CD4-positive, CD25-positive, alpha-beta regulatory T cell (primary cell): ENCODE data around the gene DRAXIN. TPM values are rescaled to one million over a fixed set of nuclear protein-coding genes. Genes with fewer than 3 reads are reported as not detected.
A peak's percentile ranks its signal among the peaks of the same experiment; 100 is the strongest.

ENCODE experiments used
- ATAC-seq, 2 donors: fragments of 150-1000 bp; cut with Tn5 transposase; one replicate each; pipeline ENCODE4 v1.10.0; 2021; ENCODE audit warnings: low read depth in 2 of 2, moderate number of reproducible peaks in 2 of 2, moderate library complexity in 1 of 2
- DNase-seq, 3 donors: peaks; one replicate each; pipeline versions ENCODE4 v3.0.0 to v3.0.0-alpha.2; 2012 to 2022; ENCODE audit warnings: mixed read lengths in 1 of 3
- H3K27ac ChIP-seq: one replicate; pipeline ENCODE4 v1.7.0; 2013; ENCODE audit warnings: mild to moderate bottlenecking, low read length; ENCODE audit not compliant: insufficient read depth, poor library complexity, severe bottlenecking
- H3K27me3 ChIP-seq: one replicate; pipeline ENCODE4 v1.7.0; 2013; ENCODE audit warnings: low read length; ENCODE audit not compliant: control insufficient read depth, insufficient read depth
- H3K36me3 ChIP-seq: one replicate; pipeline ENCODE4 v1.7.0; 2013; ENCODE audit warnings: mild to moderate bottlenecking, low read length, moderate library complexity; ENCODE audit not compliant: control insufficient read depth, insufficient read depth
- H3K4me1 ChIP-seq: 2 replicates; pipeline ENCODE4 v1.7.0; 2013; ENCODE audit warnings: mild to moderate bottlenecking, low read length; ENCODE audit not compliant: insufficient read depth, control insufficient read depth, poor library complexity, severe bottlenecking
- H3K4me3 ChIP-seq: one replicate; pipeline ENCODE4 v1.7.0; 2013; ENCODE audit warnings: low read depth, mild to moderate bottlenecking, low read length, moderate library complexity
- H3K9me3 ChIP-seq, 2 experiments: 1 replicate in 1 of 2; 2 replicates in 1 of 2; pipeline ENCODE4 v1.7.0; 2013; ENCODE audit warnings: low read length in 2 of 2, mild to moderate bottlenecking in 1 of 2, moderate library complexity in 1 of 2; ENCODE audit not compliant: control insufficient read depth in 2 of 2
- H3K27ac Mint-ChIP-seq, 3 donors: one replicate each; pipeline ENCODE4 v1.8.0; 2020 to 2022; ENCODE audit warnings: mild to moderate bottlenecking in 3 of 3, mixed read lengths in 3 of 3, moderate library complexity in 2 of 3
- H3K27me3 Mint-ChIP-seq: one replicate; pipeline ENCODE4 v1.8.0; 2022; ENCODE audit warnings: mild to moderate bottlenecking, mixed read lengths
- H3K36me3 Mint-ChIP-seq: one replicate; pipeline ENCODE4 v1.8.0; 2020; ENCODE audit warnings: mixed read lengths
- H3K4me1 Mint-ChIP-seq, 4 donors: one replicate each; pipeline ENCODE4 v1.8.0; 2020 to 2022; ENCODE audit warnings: mixed read lengths in 4 of 4, mild to moderate bottlenecking in 1 of 4
- H3K4me3 Mint-ChIP-seq, 4 donors: one replicate each; pipeline ENCODE4 v1.8.0; 2020 to 2022; ENCODE audit warnings: mild to moderate bottlenecking in 4 of 4, mixed read lengths in 4 of 4, moderate library complexity in 3 of 4
- H3K9me3 Mint-ChIP-seq, 7 donors: one replicate each; pipeline ENCODE4 v1.8.0; 2020 to 2022; ENCODE audit warnings: mixed read lengths in 7 of 7, mild to moderate bottlenecking in 3 of 7, moderate library complexity in 2 of 7
- polyA plus RNA-seq, 4 donors: library from polyadenylated mRNA; unstranded; fragments of 300-500 nt; fragmentation: Illumina TruSeq; gene quantifications; one replicate each; pipeline ENCODE4 v1.2.3, GENCODE V29; 2021
- total RNA-seq: library from RNA; stranded (reverse); gene quantifications from one replicate; pipeline ENCODE4 v1.2.3, GENCODE V29; 2022

The DRAXIN gene
- total and polyA plus RNA-seq, 5 donors from 2014 or later = 0.06 to 0.11 TPM; not detected in 3

DNA sequence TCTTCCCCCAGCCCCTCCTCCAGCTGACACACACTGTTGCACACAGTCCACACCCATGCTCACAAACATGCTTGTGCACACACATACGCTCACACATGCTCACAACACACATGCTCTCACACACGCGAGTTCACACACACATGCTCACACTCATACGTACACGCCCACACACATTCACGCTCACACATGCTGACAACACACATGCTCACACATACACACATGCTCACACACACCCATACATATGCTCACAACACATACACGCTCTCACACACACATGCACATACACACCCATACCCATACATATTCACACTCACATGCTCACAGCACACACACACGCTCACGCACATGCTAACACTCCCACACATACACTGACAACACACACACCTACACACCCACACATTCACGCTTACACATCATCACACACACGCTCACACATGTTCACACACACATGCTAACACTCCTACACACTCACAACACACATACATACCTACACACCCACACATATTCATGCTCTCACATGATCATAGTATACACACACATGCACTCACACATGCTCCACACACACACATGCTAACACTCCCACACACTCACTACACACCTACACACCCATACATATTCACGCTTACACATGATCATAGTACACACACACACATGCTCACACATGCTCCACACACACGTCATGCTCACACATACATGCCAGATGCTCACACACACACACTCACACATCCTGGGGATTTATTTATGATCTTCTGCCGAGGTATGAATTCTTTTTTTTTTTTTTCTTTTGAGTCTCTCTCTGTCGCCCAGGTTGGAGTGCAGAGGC lies 10.7 kb downstream of the DRAXIN start:
- Histone ChIP-seq H3K9me3 (no peaks in the 10 kb centered on the region), H3K4me1 (no peaks in the 10 kb centered on the region), H3K36me3 (no peaks in the 10 kb centered on the region), H3K4me3 (no peak overlapping the region), H3K27me3 (no peaks in the 10 kb centered on the region), H3K27ac (no peak overlapping the region)
- Mint-ChIP-seq H3K27me3 (peaks cover 18% of the 10 kb centered on the region), H3K4me1 (no peaks in the 10 kb centered on the region), H3K27ac (no peak overlapping the region), H3K4me3 (no peak overlapping the region), H3K9me3 (peaks cover 0 to 2% (median 0%) of the 10 kb centered on the region in 7 donors), H3K36me3 (no peaks in the 10 kb centered on the region)
- DNase-seq (no peak), ATAC-seq (no peak)

DNA sequence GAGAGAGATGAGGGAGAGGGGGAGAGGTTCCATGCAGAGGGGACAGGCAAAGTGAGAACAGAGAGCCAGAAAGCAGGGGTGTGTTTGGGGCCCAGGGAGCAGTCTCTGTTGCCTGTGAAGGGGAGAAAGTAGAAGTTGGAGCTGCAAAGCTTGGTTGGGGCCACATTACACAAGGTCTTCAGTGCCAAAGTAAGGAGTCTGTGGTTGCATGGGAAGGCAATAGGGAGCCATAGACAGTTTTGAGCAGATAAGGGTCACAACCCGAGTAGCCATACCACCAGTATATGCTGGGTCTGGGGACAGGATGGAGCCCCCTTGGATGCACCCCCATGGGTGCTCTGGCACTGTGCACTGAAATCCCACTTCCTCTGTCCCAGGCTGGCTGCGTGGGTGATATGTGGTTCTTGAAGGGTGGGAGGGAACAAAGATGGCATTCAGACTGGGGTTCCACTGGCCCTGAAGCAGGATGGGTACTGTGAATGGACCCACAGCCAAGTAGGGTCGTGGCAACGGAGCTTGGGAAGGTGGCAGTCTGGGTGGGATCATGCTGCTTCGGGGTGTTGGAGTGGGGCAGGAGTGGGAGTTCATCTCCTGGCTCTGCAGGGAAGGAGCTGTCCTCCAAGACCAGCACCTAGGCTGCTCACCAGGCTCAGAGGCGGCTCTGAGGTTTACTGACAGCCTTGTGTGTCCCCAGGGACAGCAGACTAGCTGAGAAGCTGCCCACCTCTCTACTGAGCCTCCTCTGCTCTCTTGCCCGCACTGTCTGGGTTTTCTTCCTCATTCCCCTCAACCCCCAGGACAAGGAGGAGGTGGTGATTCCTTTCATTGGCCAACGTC lies 12.1 kb downstream of the DRAXIN start:
- Mint-ChIP-seq H3K27ac (no peak overlapping the region), H3K36me3 (no peaks in the 10 kb centered on the region), H3K9me3 (peaks cover 0 to 2% (median 0%) of the 10 kb centered on the region in 7 donors), H3K4me1 (no peaks in the 10 kb centered on the region), H3K4me3 (no peak overlapping the region), H3K27me3 (peaks cover 12% of the 10 kb centered on the region)
- ATAC-seq (no peak), DNase-seq (no peak)
- no peak overlapping the region for H3K27ac ChIP-seq
- H3K9me3 ChIP-seq = no peaks in the 10 kb centered on the region
- H3K4me1 ChIP-seq = no peaks in the 10 kb centered on the region
- H3K4me3 ChIP-seq = no peak overlapping the region
- no peaks in the 10 kb centered on the region for H3K27me3 ChIP-seq
- H3K36me3 ChIP-seq = no peaks in the 10 kb centered on the region

DNA sequence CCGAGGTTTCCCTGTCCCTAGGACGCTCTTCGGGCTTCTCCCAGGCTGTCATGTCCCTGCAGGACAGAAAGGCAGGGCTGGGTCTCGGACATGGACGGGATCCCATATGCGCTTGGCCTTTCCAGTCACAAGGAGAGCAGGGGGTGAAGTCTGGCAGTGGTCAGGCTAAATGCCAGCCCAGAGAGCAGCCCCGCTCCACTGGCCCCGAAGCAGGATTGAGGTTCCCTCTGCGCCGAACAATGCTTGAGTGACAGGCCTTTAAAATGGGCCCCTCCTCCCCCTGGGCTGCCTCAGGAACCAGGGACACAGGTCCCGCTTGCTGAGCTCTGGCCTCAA lies 12.7 kb downstream of the DRAXIN start:
- Mint-ChIP-seq H3K36me3 (no peaks in the 10 kb centered on the region), H3K4me3 (no peak overlapping the region), H3K4me1 (no peaks in the 10 kb centered on the region), H3K27me3 (peaks cover 6% of the 10 kb centered on the region), H3K27ac (no peak overlapping the region), H3K9me3 (peaks cover 0 to 4% (median 0%) of the 10 kb centered on the region in 7 donors)
- Histone ChIP-seq H3K4me1 (no peaks in the 10 kb centered on the region), H3K27ac (no peak overlapping the region), H3K36me3 (no peaks in the 10 kb centered on the region), H3K9me3 (no peaks in the 10 kb centered on the region), H3K4me3 (no peak overlapping the region), H3K27me3 (no peaks in the 10 kb centered on the region)
- ATAC-seq (no peak), DNase-seq (no peak)

DNA sequence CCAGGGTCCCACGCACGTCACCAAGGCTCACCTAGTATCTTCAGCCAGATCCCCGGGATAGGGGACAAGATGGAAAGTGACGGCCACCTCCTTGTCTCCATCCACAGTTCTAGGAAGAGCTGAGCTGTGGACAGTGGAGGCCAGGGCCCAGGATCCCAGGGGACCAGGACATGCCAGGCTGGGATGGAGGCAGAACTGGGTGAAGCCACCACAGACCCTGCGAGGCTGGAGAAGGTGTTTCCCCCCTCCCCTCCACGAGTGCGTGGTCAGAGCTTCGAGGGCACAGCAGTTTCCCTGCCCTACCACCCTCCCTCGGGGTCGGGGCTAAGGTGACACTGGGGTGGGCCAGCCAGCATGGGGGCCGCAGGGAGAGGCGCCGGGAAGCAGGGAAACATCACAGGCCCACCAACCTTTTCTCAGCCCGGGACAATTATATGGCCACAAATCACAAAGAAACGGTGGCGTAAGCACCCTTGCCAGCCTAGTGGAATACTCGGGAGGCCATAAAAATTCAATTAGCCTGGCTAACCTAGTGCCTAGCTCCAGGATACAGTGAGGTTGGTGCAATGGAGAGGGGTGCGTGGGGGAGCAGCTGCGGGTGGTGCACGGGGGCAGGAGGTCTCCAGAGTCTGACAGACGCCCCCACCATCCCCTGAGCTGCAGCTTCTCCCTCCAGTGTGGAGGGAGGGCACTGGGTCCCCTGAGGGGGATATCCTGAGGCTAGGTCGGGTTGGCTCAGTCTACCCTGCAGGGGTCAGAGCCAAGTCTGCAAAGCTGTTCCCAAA lies 13.4 kb downstream of the DRAXIN start:
- Histone ChIP-seq H3K27me3 (no peaks in the 10 kb centered on the region), H3K4me1 (no peaks in the 10 kb centered on the region), H3K4me3 (no peak overlapping the region), H3K9me3 (no peaks in the 10 kb centered on the region), H3K36me3 (no peaks in the 10 kb centered on the region), H3K27ac (no peak overlapping the region)
- DNase-seq = no peak
- Mint-ChIP-seq H3K9me3 (peaks cover 0 to 4% (median 0%) of the 10 kb centered on the region in 7 donors), H3K27ac (no peak overlapping the region), H3K4me3 (no peak overlapping the region), H3K27me3 (peaks cover 6% of the 10 kb centered on the region), H3K4me1 (no peaks in the 10 kb centered on the region), H3K36me3 (no peaks in the 10 kb centered on the region)
- ATAC-seq = no peak

DNA sequence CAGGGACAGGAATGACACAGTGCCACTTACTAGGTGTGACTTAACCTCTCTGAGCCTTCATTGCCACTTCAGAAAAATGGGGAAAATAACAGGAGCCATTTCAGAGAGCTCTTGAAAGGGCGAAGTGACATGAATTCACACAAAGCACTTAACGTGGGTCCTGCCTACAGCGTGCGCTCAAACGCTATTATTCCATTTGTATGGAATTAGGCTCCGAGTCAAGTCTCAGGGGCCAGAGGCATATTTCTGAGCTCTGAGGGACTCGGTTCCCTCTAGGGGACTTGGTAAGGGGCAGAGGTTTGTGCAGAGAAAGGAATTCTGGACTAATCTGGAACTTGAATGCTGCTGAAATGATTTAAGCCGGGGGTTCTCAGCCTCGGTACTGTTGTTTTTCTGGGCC lies 14.1 kb downstream of the DRAXIN start:
- Histone ChIP-seq H3K4me1 (no peaks in the 10 kb centered on the region), H3K27ac (no peak overlapping the region), H3K9me3 (no peaks in the 10 kb centered on the region), H3K36me3 (no peaks in the 10 kb centered on the region), H3K4me3 (no peak overlapping the region), H3K27me3 (no peaks in the 10 kb centered on the region)
- no peaks in the 10 kb centered on the region for H3K36me3 Mint-ChIP-seq
- H3K4me3 Mint-ChIP-seq = no peak overlapping the region
- H3K27ac Mint-ChIP-seq = no peak overlapping the region
- DNase-seq = no peak
- peaks cover 0 to 4% (median 0%) of the 10 kb centered on the region in 7 donors for H3K9me3 Mint-ChIP-seq
- ATAC-seq = no peak
- no peaks in the 10 kb centered on the region for H3K4me1 Mint-ChIP-seq
- H3K27me3 Mint-ChIP-seq = peaks cover 6% of the 10 kb centered on the region

DNA sequence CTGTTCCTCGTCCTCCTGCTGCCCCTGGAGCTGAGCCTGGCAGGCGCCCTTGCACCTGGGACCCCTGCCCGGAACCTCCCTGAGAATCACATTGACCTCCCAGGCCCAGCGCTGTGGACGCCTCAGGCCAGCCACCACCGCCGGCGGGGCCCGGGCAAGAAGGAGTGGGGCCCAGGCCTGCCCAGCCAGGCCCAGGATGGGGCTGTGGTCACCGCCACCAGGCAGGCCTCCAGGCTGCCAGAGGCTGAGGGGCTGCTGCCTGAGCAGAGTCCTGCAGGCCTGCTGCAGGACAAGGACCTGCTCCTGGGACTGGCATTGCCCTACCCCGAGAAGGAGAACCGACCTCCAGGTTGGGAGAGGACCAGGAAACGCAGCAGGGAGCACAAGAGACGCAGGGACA lies 14.8 kb downstream of the DRAXIN start:
- no peaks in the 10 kb centered on the region for H3K36me3 Mint-ChIP-seq
- H3K36me3 ChIP-seq = no peaks in the 10 kb centered on the region
- H3K4me1 ChIP-seq = no peaks in the 10 kb centered on the region
- no peaks in the 10 kb centered on the region for H3K27me3 ChIP-seq
- H3K9me3 Mint-ChIP-seq = peaks cover 0 to 4% (median 0%) of the 10 kb centered on the region in 7 donors
- H3K27ac ChIP-seq = no peak overlapping the region
- no peak overlapping the region for H3K27ac Mint-ChIP-seq
- H3K27me3 Mint-ChIP-seq = peaks cover 6% of the 10 kb centered on the region
- ATAC-seq = no peak
- H3K9me3 ChIP-seq = no peaks in the 10 kb centered on the region
- H3K4me3 ChIP-seq = no peak overlapping the region
- DNase-seq = no peak
- H3K4me1 Mint-ChIP-seq = no peaks in the 10 kb centered on the region
- no peak overlapping the region for H3K4me3 Mint-ChIP-seq

DNA sequence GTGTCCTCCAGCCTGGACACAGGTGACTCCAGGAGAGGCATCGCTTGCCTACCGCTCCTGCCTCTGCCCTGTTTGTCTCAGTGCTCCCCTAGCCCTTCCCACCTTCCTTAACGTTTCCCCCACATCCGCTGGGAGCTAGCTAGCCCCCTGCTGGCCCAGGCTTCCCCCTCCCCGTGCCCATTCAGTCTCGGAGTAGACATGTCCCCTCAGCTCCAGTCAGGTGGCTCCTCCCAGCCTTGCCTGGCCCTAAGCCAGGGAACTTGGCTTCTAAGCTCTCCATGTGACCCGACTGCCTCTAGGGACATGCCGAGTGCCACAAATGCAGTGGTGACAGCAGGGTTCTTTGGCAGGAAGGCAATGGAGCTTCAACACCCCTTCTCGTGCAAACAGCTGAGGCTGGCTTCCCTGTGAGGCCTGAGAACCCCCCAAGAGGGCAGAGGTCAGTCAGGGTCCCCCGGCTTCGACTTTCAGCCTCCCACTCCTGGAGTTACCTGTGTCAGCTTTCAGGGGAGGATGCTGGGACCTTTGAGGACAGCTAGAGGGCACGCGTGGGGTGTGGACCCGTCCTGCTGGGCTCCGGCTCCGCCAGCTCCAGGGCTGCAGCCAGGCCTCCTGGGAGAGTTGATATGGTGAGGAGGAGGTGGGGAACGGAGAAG lies 16.2 kb downstream of the DRAXIN start:
- no peak overlapping the region for H3K4me3 ChIP-seq
- no peaks in the 10 kb centered on the region for H3K36me3 Mint-ChIP-seq
- H3K4me1 Mint-ChIP-seq = no peaks in the 10 kb centered on the region
- H3K27me3 Mint-ChIP-seq = peaks cover 11% of the 10 kb centered on the region
- no peaks in the 10 kb centered on the region for H3K27me3 ChIP-seq
- no peaks in the 10 kb centered on the region for H3K36me3 ChIP-seq
- no peaks in the 10 kb centered on the region for H3K9me3 ChIP-seq
- DNase-seq = no peak
- no peaks in the 10 kb centered on the region for H3K4me1 ChIP-seq
- H3K4me3 Mint-ChIP-seq = no peak overlapping the region
- H3K27ac Mint-ChIP-seq = peak overlapping the region in 1 of 3 donors; percentile 87
- peaks cover 0 to 4% (median 0%) of the 10 kb centered on the region in 7 donors for H3K9me3 Mint-ChIP-seq
- H3K27ac ChIP-seq = no peak overlapping the region
- no peak for ATAC-seq
